GM19193 (cell line): ENCODE results near the gene MARS1.
A peak's percentile ranks its signal among the peaks of the same experiment; 100 is the strongest.

Experiments used
- POLR2A ChIP-seq: IDR thresholded peaks from 4 replicates; pipeline ENCODE4 v1.6.1; 2011; ENCODE audit not compliant: insufficient read depth, insufficient read length; ENCODE audit errors: extremely low read depth

MARS1 gene

GRCh38 chr12:57475271-57476161, 12.4 kb upstream of the MARS1 start:
- TF ChIP-seq POLR2A, result no peak

DNA sequence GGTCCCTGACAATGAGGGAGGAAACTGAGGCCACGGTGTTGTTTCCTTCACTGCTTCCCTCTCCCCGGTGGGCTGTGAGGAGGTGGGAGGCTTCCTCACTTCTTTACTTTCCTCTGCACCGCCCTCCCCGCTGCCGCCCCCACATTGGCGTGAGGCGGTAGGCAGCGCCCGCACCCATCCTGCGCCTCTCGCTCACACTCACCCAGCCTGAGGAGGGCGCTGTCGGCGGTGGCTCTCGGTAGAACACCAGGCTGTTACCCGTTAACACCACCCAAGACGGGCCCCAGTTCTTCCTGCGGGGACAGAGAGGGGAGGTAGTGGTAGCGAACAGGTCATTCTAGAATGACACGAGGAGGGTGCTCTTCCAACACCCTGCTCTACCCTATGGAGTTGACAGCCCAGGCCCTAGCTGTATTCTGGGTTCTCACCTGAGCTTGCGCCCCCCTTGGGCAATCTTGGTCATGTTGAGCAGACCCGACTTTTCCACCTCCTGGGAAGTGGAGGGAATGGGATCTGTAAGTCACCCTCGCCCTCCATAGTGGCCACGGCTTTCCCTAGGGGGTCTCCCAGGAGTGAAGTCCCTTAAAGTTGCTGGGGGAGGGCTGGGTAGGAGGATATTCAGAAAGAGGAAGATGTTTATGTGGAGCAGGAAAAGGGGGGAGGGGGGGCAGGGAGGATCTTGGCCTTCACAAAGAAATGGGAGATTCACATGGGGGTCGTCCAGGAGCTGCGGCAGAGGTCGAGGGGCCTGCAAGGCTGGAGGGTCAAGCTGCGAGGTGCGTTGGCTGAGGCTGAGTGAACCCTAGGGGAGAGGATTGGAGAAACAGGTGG, 11.5 kb upstream of the MARS1 start:
- peak; percentile 57 for TF ChIP-seq POLR2A

- TF ChIP-seq POLR2A, result no peak
These were observed 10.7 kb upstream of the MARS1 start for GRCh38 chr12:57476993-57477709.

- TF ChIP-seq POLR2A, result peak; percentile 61
These were observed 9.9 kb upstream of the MARS1 start for GRCh38 chr12:57477710-57478681.

DNA sequence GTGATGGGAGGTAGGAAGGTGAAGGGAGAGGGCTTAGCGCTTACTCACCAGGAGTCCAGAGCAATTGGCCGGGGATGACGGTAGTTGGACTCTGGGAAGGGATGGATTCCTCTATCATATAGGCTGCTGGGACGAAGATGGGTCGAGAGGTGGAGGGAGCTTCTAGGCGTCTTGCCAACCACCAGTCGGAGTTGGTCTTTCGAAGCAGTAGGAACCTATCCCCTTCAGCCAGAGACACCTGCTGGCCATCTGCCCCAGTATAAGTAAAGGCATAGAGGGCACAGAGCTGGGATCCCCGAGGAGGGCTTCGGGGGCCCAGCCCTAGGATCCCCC, 8.9 kb upstream of the MARS1 start:
- TF ChIP-seq POLR2A, result no peak

DNA sequence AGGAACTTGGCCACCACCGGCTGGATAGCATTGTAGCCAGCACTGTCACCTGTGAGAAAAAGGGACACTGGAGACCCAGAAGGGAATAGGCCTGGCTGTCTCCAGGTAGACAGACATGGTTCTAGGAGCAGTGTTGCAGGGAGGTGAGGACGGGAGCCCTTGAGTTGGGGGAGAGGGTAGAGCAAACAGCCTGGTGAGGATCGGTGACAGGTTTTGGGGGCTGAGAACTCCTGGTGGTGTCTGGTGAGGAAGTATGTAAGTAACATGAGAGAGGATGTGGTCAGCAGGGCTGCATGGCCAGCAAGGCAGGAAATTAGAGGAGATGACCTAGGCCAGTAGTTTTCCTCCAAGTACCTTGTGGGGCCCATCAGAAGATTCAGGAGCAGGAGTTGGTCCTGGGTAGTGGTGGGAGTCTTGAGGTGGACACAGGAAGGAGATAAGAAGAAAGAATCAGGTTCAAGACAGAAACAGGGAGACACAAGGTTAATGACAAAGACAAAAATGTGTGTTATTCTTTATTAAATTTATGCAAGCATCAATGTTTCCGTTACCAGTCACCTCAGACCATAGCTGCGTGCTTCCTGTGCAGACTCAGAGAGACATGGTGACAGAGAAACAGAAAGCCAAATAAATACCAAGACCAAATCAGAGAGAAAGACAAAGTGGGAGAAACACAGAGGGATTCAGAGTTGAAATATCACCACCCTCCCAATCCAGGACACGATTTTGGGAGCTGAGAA, 8.3 kb upstream of the MARS1 start, which contains the start of gene ARHGAP9:
TSS of gene ARHGAP9 (minus strand) at position 491 of the 740 bp plus-strand sequence. CDS start at position 31, 460 bp downstream.
- peak; percentile 49 for TF ChIP-seq POLR2A

DNA sequence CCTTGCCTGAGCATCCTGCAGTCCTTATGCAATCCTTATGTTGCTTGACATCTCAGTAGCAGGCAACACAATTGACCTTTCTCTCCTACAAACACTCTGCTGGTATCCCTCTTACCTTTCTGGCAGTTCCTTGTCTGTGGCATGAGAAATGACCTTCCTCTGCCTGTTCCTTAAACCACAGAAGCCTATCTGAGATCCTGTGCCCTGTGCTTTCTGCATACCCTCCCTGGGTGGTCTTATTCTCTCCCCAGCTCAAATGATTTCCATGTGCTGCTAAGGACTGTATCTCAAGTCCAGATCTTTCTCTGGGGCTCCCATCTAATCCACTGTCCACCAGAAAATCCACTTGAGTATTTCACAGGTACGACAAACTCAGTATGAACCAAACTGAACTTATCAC, 6.2 kb upstream of the MARS1 start:
- TF ChIP-seq POLR2A, result no peak

DNA sequence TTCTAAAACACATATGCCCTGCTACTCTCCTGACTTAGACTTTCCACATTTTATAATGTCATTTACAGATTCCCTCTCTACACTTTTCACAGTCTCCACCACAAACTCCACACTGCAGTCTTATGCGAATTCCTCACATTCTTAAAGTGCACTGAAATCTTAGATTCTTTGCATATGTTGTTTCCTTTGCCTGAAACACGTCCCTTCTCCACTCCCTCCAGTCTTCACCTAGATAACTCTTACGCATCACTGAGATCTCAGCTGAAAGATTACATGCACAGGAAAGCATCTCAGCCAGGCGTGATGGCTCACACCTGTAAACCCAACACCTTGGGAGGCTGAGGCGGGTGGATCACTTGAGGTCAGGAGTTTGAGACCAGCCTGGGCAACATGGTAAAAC, 4.4 kb upstream of the MARS1 start:
- TF ChIP-seq POLR2A, result no peak

DNA sequence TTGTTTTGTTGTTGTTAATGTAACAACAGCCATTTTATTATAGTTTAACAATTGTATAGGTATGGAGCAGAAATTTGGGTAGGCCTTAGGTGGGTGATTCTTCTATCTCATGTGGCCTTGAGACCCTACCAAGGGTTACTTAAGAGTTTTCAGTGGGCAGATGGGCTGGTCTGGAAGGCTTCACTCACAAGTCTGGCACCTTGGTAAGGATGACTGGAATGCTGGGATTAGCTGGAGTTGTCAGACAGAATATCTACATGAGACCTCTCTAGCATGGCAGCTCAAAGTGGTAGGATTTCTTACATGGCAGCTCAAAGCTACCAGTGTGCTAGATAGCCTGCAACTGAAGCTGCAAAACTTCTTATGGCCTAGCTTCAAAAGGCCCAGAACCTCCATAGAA, 2.2 kb upstream of the MARS1 start:
- no peak for TF ChIP-seq POLR2A

GRCh38 chr12:57487055-57487596, 742 bp upstream of the MARS1 start:
- no peak for TF ChIP-seq POLR2A

DNA sequence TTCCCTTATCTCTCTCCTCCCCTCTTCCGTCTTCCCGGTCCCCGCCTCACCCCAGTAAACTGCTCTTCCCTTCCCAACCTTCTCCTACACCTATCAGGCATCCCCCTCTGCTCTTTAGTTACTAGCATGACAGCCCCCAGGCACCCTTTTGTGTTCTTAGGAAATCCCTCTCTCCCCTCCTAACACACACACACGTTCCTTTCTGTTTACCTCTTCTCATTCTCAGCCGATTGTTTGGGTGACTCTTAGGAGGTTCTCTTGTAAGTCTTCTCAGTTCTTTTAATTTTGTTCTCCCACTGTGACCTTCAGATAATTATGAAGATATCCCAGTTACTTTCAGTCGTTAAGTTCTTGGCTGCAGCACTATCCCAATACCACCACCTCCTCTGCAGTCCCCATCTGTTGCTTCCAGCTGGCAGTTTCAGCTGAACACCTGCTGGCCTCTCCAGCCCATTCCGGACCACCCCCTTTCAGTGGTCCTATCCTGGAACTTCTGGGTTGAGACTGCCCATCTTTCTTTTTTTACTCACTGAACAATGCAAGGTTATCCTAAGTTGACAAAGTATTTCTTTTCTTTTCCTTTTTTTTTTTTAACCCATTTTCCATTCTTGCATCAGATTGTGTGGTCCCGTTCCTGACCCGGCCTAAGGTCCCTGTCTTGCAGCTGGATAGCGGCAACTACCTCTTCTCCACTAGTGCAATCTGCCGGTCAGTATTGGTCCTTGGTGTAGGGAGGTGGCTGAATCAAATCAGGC, 711 bp downstream of the MARS1 start:
- TF ChIP-seq POLR2A, result no peak

DNA sequence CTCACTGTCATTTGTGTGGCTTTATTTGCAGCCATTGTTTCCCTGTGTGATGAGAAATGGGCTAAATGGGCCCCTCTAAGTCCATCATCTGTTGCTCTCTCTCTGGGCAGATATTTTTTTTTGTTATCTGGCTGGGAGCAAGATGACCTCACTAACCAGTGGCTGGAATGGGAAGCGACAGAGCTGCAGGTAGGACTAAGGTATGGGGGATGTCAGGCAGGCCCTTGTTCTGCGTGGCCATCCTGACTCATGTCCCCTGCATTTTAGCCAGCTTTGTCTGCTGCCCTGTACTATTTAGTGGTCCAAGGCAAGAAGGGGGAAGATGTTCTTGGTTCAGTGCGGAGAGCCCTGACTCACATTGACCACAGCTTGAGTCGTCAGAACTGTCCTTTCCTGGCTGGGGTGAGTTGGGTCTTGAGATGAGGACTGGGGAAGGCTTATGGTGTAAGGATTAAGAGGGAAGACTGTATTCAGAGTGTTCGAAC, 1.3 kb downstream of the MARS1 start:
- TF ChIP-seq POLR2A, result no peak
